HL-60 (cell line): Measurements from ENCODE around the gene LAMC2.
"Not testable (repeated sequence)": the region's sequence is repeated elsewhere in the genome, so short reads cannot be mapped to it uniquely, and the experiment has no call there.

Experiments used
- DNase-seq, 2 experiments: peaks; one replicate each; pipeline ENCODE4 v3.0.0-alpha.2; 2010 to 2020; ENCODE audit warnings: low read depth in 1 of 2, low spot score in 1 of 2
- H3K27ac ChIP-seq: fragments of 250-450 bp; sonication (Bioruptor Pico); replicated peaks from 2 replicates; pipeline ENCODE4 v1.5.1; 2020; ENCODE audit warnings: mild to moderate bottlenecking, moderate library complexity
- H3K27me3 ChIP-seq: fragments of 250-450 bp; sonication (Bioruptor Pico); 2 replicates; pipeline ENCODE4 v1.5.1; 2021; ENCODE audit warnings: mild to moderate bottlenecking, moderate library complexity; ENCODE audit not compliant: insufficient read depth, poor library complexity, severe bottlenecking
- H3K4me3 ChIP-seq: replicated peaks from 2 replicates; pipeline ENCODE4 v1.5.1; 2011; ENCODE audit warnings: mild to moderate bottlenecking, control low read depth, low read length; ENCODE audit not compliant: insufficient read depth
- GABPA ChIP-seq: IDR thresholded peaks from 2 replicates; pipeline ENCODE4 v1.6.1; 2012; ENCODE audit warnings: low read depth
- POLR2AphosphoS5 ChIP-seq: IDR thresholded peaks from 2 replicates; pipeline ENCODE4 v1.6.1; 2012; ENCODE audit warnings: low read depth
- SPI1 ChIP-seq: IDR thresholded peaks from 2 replicates; pipeline ENCODE4 v1.6.1; 2012; ENCODE audit warnings: low read depth, mild to moderate bottlenecking, borderline replicate concordance
- TF ChIP-seq, protein P1 (sequence below): IDR thresholded peaks from one replicate; pipeline ENCODE4 v1.5.1; 2011; ENCODE audit warnings: low read length, control low read depth, inconsistent platforms; ENCODE audit not compliant: insufficient read depth
- TF ChIP-seq, protein P2 (sequence below): IDR thresholded peaks from 2 replicates; pipeline ENCODE4 v1.6.1; 2012; ENCODE audit warnings: low read depth; ENCODE audit not compliant: insufficient replicate concordance

Gene LAMC2

DNA sequence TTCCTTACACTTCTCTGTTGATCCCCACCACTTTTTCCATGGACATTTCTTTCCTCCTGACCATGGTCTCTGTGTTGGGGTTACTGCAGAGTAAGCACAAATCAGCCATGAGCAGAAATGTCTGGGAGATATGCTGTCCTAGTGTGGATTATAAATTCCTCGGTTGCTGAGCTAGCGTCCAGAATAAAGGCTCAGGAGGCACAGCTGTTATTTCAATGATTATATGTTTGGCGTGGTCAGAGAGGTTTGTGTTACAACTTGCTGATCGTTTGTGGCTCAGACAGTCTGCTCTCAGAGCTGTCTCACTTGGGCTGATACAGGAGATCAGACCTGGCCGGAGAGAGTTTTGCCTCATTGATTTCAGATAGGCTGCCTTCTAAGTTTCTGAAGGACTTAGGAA, 37.5 kb upstream of the LAMC2 start:
- TF ChIP-seq, protein P1, sequence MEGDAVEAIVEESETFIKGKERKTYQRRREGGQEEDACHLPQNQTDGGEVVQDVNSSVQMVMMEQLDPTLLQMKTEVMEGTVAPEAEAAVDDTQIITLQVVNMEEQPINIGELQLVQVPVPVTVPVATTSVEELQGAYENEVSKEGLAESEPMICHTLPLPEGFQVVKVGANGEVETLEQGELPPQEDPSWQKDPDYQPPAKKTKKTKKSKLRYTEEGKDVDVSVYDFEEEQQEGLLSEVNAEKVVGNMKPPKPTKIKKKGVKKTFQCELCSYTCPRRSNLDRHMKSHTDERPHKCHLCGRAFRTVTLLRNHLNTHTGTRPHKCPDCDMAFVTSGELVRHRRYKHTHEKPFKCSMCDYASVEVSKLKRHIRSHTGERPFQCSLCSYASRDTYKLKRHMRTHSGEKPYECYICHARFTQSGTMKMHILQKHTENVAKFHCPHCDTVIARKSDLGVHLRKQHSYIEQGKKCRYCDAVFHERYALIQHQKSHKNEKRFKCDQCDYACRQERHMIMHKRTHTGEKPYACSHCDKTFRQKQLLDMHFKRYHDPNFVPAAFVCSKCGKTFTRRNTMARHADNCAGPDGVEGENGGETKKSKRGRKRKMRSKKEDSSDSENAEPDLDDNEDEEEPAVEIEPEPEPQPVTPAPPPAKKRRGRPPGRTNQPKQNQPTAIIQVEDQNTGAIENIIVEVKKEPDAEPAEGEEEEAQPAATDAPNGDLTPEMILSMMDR, result no peak
- TF ChIP-seq SPI1 (no peak), POLR2AphosphoS5 (no peak), GABPA (no peak)
- TF ChIP-seq, protein P2, sequence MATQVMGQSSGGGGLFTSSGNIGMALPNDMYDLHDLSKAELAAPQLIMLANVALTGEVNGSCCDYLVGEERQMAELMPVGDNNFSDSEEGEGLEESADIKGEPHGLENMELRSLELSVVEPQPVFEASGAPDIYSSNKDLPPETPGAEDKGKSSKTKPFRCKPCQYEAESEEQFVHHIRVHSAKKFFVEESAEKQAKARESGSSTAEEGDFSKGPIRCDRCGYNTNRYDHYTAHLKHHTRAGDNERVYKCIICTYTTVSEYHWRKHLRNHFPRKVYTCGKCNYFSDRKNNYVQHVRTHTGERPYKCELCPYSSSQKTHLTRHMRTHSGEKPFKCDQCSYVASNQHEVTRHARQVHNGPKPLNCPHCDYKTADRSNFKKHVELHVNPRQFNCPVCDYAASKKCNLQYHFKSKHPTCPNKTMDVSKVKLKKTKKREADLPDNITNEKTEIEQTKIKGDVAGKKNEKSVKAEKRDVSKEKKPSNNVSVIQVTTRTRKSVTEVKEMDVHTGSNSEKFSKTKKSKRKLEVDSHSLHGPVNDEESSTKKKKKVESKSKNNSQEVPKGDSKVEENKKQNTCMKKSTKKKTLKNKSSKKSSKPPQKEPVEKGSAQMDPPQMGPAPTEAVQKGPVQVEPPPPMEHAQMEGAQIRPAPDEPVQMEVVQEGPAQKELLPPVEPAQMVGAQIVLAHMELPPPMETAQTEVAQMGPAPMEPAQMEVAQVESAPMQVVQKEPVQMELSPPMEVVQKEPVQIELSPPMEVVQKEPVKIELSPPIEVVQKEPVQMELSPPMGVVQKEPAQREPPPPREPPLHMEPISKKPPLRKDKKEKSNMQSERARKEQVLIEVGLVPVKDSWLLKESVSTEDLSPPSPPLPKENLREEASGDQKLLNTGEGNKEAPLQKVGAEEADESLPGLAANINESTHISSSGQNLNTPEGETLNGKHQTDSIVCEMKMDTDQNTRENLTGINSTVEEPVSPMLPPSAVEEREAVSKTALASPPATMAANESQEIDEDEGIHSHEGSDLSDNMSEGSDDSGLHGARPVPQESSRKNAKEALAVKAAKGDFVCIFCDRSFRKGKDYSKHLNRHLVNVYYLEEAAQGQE, result no peak
- Histone ChIP-seq H3K27ac (no peak overlapping the region), H3K4me3 (no peak overlapping the region), H3K27me3 (no peaks in the 10 kb centered on the region)
- no peak for DNase-seq

DNA sequence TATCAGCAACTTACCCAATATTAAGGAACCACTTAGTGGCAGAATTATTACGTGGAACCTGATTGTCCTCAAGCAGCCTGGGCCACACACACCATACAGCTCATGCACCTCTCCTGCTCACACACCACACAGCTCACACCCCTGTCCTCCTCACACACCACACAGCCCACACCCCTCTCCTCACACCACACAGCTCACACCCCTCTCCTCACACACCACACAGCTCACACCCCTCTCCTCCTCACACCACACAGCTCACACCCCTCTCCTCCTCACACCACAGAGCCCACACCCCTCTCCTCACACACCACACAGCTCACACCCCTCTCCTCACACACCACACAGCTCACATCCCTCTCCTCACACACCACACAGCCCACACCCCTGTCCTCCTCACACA, 36.8 kb upstream of the LAMC2 start:
- Histone ChIP-seq H3K27ac (no peak overlapping the region), H3K27me3 (no peaks in the 10 kb centered on the region), H3K4me3 (no peak overlapping the region)
- no peak for DNase-seq
- TF ChIP-seq, protein P1, result no peak
- TF ChIP-seq GABPA (no peak), SPI1 (no peak), POLR2AphosphoS5 (no peak)
- TF ChIP-seq, protein P2, result no peak

DNA sequence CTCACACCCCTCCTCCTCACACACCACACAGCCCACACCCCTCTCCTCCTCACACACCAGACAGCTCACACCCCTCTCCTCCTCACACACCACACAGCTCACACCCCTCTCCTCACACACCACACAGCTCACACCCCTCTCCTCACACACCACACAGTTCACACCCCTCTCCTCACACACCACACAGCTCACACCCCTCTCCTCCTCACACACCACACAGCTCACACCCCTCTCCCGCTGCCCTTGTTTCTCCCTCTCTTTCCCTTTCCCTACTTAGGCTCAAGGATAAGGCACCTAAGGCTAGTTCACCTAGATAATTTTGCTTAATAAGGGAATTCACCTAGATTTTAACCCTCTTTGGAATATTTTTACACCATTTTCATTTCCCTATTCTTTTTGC, 36.0 kb upstream of the LAMC2 start:
- not testable (repeated sequence) for DNase-seq, H3K27me3 ChIP-seq, H3K27ac ChIP-seq, H3K4me3 ChIP-seq

DNA sequence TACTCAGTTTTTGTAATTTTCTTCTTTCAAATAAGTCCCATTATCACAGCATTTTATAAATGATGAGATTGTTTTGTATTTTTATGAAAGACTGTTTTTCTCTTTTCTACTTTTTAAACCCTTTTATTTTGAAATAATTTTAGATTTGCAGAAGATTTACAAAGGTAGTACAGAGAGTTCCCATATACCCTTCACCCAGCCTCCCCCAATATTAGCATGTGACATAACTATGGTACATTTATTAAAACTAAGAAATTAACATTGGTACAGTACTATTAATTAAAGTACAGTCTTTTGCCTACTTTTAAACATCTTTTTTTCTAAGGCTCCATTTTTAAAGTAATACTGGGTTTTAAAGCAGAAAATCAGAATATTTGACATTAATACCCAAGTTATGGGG, 35.6 kb upstream of the LAMC2 start:
- Histone ChIP-seq H3K4me3 (no peak overlapping the region), H3K27ac (no peak overlapping the region), H3K27me3 (no peaks in the 10 kb centered on the region)
- TF ChIP-seq POLR2AphosphoS5, result no peak
- TF ChIP-seq, protein P1, result no peak
- TF ChIP-seq SPI1, result no peak
- TF ChIP-seq, protein P2, result no peak
- no peak for TF ChIP-seq GABPA
- no peak for DNase-seq
